ENCODE results near the gene SOHLH1.

- TF ChIP-seq CTCF (IDR thresholded peaks at IDR 0.05) (no peak), POLR2A (IDR thresholded peaks at IDR 0.05) (no peak)
Observed at GRCh38 chr9:135647884-135648283, 51.4 kb downstream of the SOHLH1 start.
